HCT116 (cell line): Measurements from ENCODE around the gene HOXD8. TPM values are rescaled to one million over a fixed set of nuclear protein-coding genes. Genes with fewer than 3 reads are reported as not detected.

Experiments used
- ATAC-seq: fragments of 200-7000 bp; cut with Tn5 transposase; 2 replicates; pipeline ENCODE4 v1.9.1; 2020; ENCODE audit warnings: mild to moderate bottlenecking, moderate library complexity
- BruUV-seq: library from RNA; stranded (reverse); fragments of 400-500 nt; replicated peaks from 2 replicates; lab custom pipeline; 2021; lab: Mats Ljungman, UMichigan
- CTCF ChIA-PET: fragments of 300-600 bp; sonication (Branson Sonifier 250); formaldehyde crosslinking; loops from one replicate; lab custom pipeline; 2021; ENCODE audit warnings: antibody characterized with exemption; lab: Charles Lee
- POLR2A ChIA-PET: fragments of 300-600, 350-600 bp; sonication (Branson Sonifier 250); formaldehyde crosslinking; loops from one replicate; lab custom pipeline; 2021; ENCODE audit warnings: antibody characterized with exemption; lab: Charles Lee
- RAD21 ChIA-PET, 2 experiments: fragments of 300-600 bp; sonication (Branson Sonifier 250); formaldehyde crosslinking; loops; one replicate each; lab custom pipeline; 2023; ENCODE audit warnings: low total read pairs in 2 of 2; ENCODE audit not compliant: uncharacterized antibody in 2 of 2, unreplicated experiment in 2 of 2, low non-redundant PET in 1 of 2; lab: Charles Lee
- DNase-seq: peaks from one replicate; pipeline ENCODE4 v3.0.0-alpha.2; 2010; ENCODE audit warnings: low read depth, low spot score
- H2AFZ ChIP-seq: fragments of 200-600 bp; shearing (Covaris generic), sonication (generic); 2 replicates; pipeline ENCODE4 v1.6.1; 2017; ENCODE audit warnings: low read depth, mixed run types, mixed read lengths, antibody characterized with exemption, low read length; ENCODE audit not compliant: poor library complexity, severe bottlenecking
- H3K27ac ChIP-seq: 2 replicates; pipeline ENCODE4 v1.5.1; 2012; ENCODE audit warnings: low read depth, low read length
- H3K27me3 ChIP-seq: fragments of 200-600 bp; sonication (generic); 2 replicates; pipeline ENCODE4 v1.6.1; 2016; ENCODE audit warnings: mixed run types, low read length, mixed read lengths; ENCODE audit not compliant: insufficient read depth
- H3K36me3 ChIP-seq, 2 experiments: fragments of 200-500 bp in 1 of 2; fragments of 200-600 bp in 1 of 2; sonication (Bioruptor generic) in 1 of 2; sonication (generic) in 1 of 2; 2 replicates each; pipeline versions ENCODE4 v1.5.1 to v1.6.1; 2014 to 2016; ENCODE audit warnings: low read length in 2 of 2, inconsistent platforms in 1 of 2, mixed read lengths in 1 of 2, mixed run types in 1 of 2; ENCODE audit not compliant: insufficient read depth in 2 of 2, control insufficient read depth in 1 of 2
- H3K4me1 ChIP-seq, 2 experiments: fragments of 200-600 bp in 1 of 2; sonication (generic) in 1 of 2; 2 replicates each; pipeline versions ENCODE4 v1.5.1 to v1.6.1; 2012 to 2017; ENCODE audit warnings: low read length in 2 of 2, inconsistent platforms in 1 of 2, mild to moderate bottlenecking in 1 of 2, mixed read lengths in 1 of 2, mixed run types in 1 of 2, moderate library complexity in 1 of 2; ENCODE audit not compliant: insufficient read depth in 2 of 2, control insufficient read depth in 1 of 2
- H3K4me2 ChIP-seq: fragments of 200-600 bp; sonication (generic); 2 replicates; pipeline ENCODE4 v1.6.1; 2017; ENCODE audit warnings: mixed run types, low read length, mixed read lengths
- H3K4me3 ChIP-seq, 2 experiments: fragments of 200-600 bp in 1 of 2; sonication (generic) in 1 of 2; replicated peaks in 1 of 2; 2 replicates each; pipeline ENCODE4 v1.5.1; 2011 to 2016; ENCODE audit warnings: low read length in 2 of 2, control low read depth in 1 of 2, low read depth in 1 of 2, mild to moderate bottlenecking in 1 of 2, mixed read lengths in 1 of 2, mixed run types in 1 of 2
- H3K79me2 ChIP-seq: fragments of 200-600 bp; sonication (generic); 2 replicates; pipeline ENCODE4 v1.6.1; 2017; ENCODE audit warnings: mild to moderate bottlenecking, mixed run types, low read length, moderate library complexity, mixed read lengths; ENCODE audit not compliant: insufficient read depth
- H3K9ac ChIP-seq: fragments of 200-600 bp; sonication (generic); 2 replicates; pipeline ENCODE4 v1.6.1; 2016; ENCODE audit warnings: low read length, mixed read lengths
- H3K9me2 ChIP-seq: fragments of 200-600 bp; sonication (generic), shearing (Covaris generic); 2 replicates; pipeline ENCODE4 v1.6.1; 2017; ENCODE audit warnings: mixed run types, mild to moderate bottlenecking, moderate library complexity; ENCODE audit not compliant: insufficient read depth
- H3K9me3 ChIP-seq, 2 experiments: fragments of 200-500 bp in 1 of 2; fragments of 200-600 bp in 1 of 2; sonication (Bioruptor generic) in 1 of 2; sonication (generic) in 1 of 2; 2 replicates each; pipeline ENCODE4 v1.6.1; 2014 to 2017; ENCODE audit warnings: low read length in 2 of 2, mixed read lengths in 2 of 2, inconsistent platforms in 1 of 2, low read depth in 1 of 2, mild to moderate bottlenecking in 1 of 2, mixed run types in 1 of 2, moderate library complexity in 1 of 2; ENCODE audit not compliant: control insufficient read depth in 1 of 2, insufficient read depth in 1 of 2
- H4K20me1 ChIP-seq: fragments of 200-600 bp; sonication (generic), shearing (Covaris generic); 2 replicates; pipeline ENCODE4 v1.6.1; 2017; ENCODE audit warnings: mixed run types, mild to moderate bottlenecking, moderate library complexity; ENCODE audit not compliant: insufficient read depth
- ATF3 ChIP-seq: IDR thresholded peaks from 2 replicates; pipeline ENCODE4 v1.6.1; 2012
- CBX3 ChIP-seq: IDR thresholded peaks from 2 replicates; pipeline ENCODE4 v1.6.1; 2012; ENCODE audit warnings: low read depth
- EZH2phosphoT487 ChIP-seq: fragments of 200-600 bp; IDR thresholded peaks from 2 replicates; pipeline ENCODE4 v1.6.1; 2018; ENCODE audit warnings: antibody characterized with exemption, borderline replicate concordance
- FOSL1 ChIP-seq: IDR thresholded peaks from 2 replicates; pipeline ENCODE4 v1.6.1; 2012; ENCODE audit warnings: low read depth
- POLR2AphosphoS5 ChIP-seq: IDR thresholded peaks from 2 replicates; pipeline ENCODE4 v1.6.1; 2011; ENCODE audit warnings: mild to moderate bottlenecking, low read depth, low read length, moderate library complexity
- REST ChIP-seq: IDR thresholded peaks from 2 replicates; pipeline ENCODE4 v1.6.1; 2012; ENCODE audit warnings: low read depth
- SIN3A ChIP-seq: IDR thresholded peaks from 2 replicates; pipeline ENCODE4 v1.6.1; 2012; ENCODE audit warnings: low read depth
- SP1 ChIP-seq: IDR thresholded peaks from 2 replicates; pipeline ENCODE4 v1.6.1; 2012; ENCODE audit warnings: low read depth
- YY1 ChIP-seq: IDR thresholded peaks from 2 replicates; pipeline ENCODE4 v1.6.1; 2011; ENCODE audit warnings: low read length, low read depth, moderate library complexity, mild to moderate bottlenecking; ENCODE audit not compliant: insufficient replicate concordance; ENCODE audit errors: extremely low read depth
- intact Hi-C: fragments of 100-400 bp; cut with micrococcal nuclease; formaldehyde crosslinking; loops from 2 replicates; pipeline ENCODE4 v1.10.0; 2022
- total RNA-seq: library from RNA; stranded (reverse); gene quantifications from one replicate; pipeline ENCODE4 v1.2.1, GENCODE V29; 2021; ENCODE audit not compliant: unreplicated experiment
- TF ChIP-seq, protein P1 (sequence below): IDR thresholded peaks from 2 replicates; pipeline ENCODE4 v1.6.1; 2011; ENCODE audit warnings: mild to moderate bottlenecking, low read length, moderate library complexity; ENCODE audit not compliant: insufficient replicate concordance; ENCODE audit errors: extremely low read depth
- TF ChIP-seq, protein P2 (sequence below), 3 experiments: fragments of 200-600 bp in 1 of 3; sonication (generic) in 1 of 3; IDR thresholded peaks in 2 of 3; conservative IDR thresholded peaks in 1 of 3; 2 replicates each; pipeline ENCODE4 v1.5.1; 2012 to 2017; ENCODE audit warnings: low read depth in 2 of 3, low read length in 2 of 3, antibody characterized with exemption in 1 of 3, borderline replicate concordance in 1 of 3, control low read depth in 1 of 3, mild to moderate bottlenecking in 1 of 3, mixed read lengths in 1 of 3, mixed run types in 1 of 3, moderate library complexity in 1 of 3; ENCODE audit not compliant: insufficient read depth in 1 of 3

HOXD8 gene
- total RNA-seq, 1 experiment from 2014 or later: 6.0 TPM

DNA sequence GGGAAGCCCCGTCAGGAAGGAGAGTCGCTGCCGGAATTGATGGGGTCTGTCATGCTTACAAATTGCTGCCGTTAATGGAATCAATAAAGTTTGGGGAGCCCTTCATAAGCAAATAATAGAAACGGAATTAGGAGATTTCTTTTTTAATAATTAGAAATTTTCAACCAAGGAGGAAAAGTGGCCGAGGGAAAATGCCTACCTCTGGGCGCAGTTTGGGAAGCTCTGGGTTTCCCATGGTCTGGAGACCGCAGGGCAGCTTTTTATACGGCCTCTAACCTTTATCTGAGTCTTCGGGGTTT, 47.0 kb upstream of the HOXD8 start:
- Histone ChIP-seq H4K20me1 (no peaks in the 10 kb centered on the region), H3K79me2 (no peaks in the 10 kb centered on the region), H3K4me3 (no peak overlapping the region), H3K27me3 (no peaks in the 10 kb centered on the region), H3K4me2 (no peak overlapping the region), H3K9me2 (no peaks in the 10 kb centered on the region), H3K4me1 (no peaks in the 10 kb centered on the region), H3K36me3 (no peaks in the 10 kb centered on the region), H3K27ac (no peak overlapping the region), H3K9ac (no peak overlapping the region), H3K9me3 (no peaks in the 10 kb centered on the region; a peak in 1 of 4 replicates), H2AFZ (no peak overlapping the region)
- TF ChIP-seq EZH2phosphoT487 (no peak), POLR2AphosphoS5 (no peak), ATF3 (no peak), CBX3 (no peak), SIN3A (no peak), FOSL1 (no peak), SP1 (no peak), REST (no peak), YY1 (no peak)
- TF ChIP-seq, protein P1, sequence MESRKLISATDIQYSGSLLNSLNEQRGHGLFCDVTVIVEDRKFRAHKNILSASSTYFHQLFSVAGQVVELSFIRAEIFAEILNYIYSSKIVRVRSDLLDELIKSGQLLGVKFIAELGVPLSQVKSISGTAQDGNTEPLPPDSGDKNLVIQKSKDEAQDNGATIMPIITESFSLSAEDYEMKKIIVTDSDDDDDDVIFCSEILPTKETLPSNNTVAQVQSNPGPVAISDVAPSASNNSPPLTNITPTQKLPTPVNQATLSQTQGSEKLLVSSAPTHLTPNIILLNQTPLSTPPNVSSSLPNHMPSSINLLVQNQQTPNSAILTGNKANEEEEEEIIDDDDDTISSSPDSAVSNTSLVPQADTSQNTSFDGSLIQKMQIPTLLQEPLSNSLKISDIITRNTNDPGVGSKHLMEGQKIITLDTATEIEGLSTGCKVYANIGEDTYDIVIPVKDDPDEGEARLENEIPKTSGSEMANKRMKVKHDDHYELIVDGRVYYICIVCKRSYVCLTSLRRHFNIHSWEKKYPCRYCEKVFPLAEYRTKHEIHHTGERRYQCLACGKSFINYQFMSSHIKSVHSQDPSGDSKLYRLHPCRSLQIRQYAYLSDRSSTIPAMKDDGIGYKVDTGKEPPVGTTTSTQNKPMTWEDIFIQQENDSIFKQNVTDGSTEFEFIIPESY: no peak
- TF ChIP-seq, protein P2, sequence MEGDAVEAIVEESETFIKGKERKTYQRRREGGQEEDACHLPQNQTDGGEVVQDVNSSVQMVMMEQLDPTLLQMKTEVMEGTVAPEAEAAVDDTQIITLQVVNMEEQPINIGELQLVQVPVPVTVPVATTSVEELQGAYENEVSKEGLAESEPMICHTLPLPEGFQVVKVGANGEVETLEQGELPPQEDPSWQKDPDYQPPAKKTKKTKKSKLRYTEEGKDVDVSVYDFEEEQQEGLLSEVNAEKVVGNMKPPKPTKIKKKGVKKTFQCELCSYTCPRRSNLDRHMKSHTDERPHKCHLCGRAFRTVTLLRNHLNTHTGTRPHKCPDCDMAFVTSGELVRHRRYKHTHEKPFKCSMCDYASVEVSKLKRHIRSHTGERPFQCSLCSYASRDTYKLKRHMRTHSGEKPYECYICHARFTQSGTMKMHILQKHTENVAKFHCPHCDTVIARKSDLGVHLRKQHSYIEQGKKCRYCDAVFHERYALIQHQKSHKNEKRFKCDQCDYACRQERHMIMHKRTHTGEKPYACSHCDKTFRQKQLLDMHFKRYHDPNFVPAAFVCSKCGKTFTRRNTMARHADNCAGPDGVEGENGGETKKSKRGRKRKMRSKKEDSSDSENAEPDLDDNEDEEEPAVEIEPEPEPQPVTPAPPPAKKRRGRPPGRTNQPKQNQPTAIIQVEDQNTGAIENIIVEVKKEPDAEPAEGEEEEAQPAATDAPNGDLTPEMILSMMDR (IDR thresholded peaks at IDR 0.05 in 2 of 3, conservative IDR thresholded peaks at IDR 0.05 in 1 of 3; ENCODE audit: borderline replicate concordance in 1 of 3, insufficient read depth in 1 of 3, low read depth in 2 of 3, low read length in 2 of 3): no peak
- ChIA-PET CTCF (no interaction called here), POLR2A (no interaction called here), RAD21 (no interaction called here)
- intact Hi-C loops: loop anchor here (5.0 kb wide), 1 partner anchor 1385 kb away; no protein-coding TSS in a partner anchor
- ATAC-seq: no peak
- DNase-seq: no peak
- BruUV-seq: no TSS peak
